BE2C (cell line): ENCODE data around the gene DTNB.

Experiments
- DNase-seq: peaks from one replicate; pipeline ENCODE4 v3.0.0-alpha.2; 2020
- H3K27me3 ChIP-seq: fragments of 250-450 bp; sonication (Bioruptor Pico); 2 replicates; pipeline ENCODE4 v1.5.1; 2020; ENCODE audit warnings: mild to moderate bottlenecking
- H3K36me3 ChIP-seq: fragments of 250-450 bp; sonication (Bioruptor Pico); 2 replicates; pipeline ENCODE4 v1.5.1; 2020; ENCODE audit warnings: mild to moderate bottlenecking
- H3K4me1 ChIP-seq: fragments of 250-450 bp; sonication (Bioruptor Pico); 2 replicates; pipeline ENCODE4 v1.5.1; 2020
- H3K4me3 ChIP-seq: 2 replicates; pipeline ENCODE4 v1.5.1; 2011; ENCODE audit warnings: low read depth, low read length
- H3K9me3 ChIP-seq: fragments of 250-450 bp; sonication (Bioruptor Pico); 2 replicates; pipeline ENCODE4 v1.5.1; 2020
- CTCF ChIP-seq: IDR thresholded peaks from 2 replicates; pipeline ENCODE4 v1.5.1; 2012; ENCODE audit warnings: mild to moderate bottlenecking, low read depth, low read length

DTNB gene

GRCh38 chr2:25430556-25430955, 242.8 kb downstream of the DTNB start:
- H3K4me1 ChIP-seq = no peaks in the 10 kb centered on the region
- H3K36me3 ChIP-seq = peaks cover 1% of the 10 kb centered on the region; the same call in 1 of the 2 replicates
- no peaks in the 10 kb centered on the region for H3K27me3 ChIP-seq
- H3K4me3 ChIP-seq = no peak overlapping the region
- no peaks in the 10 kb centered on the region for H3K9me3 ChIP-seq
- no peak for TF ChIP-seq CTCF
- no peak for DNase-seq

GRCh38 chr2:25426326-25426725, 247.1 kb downstream of the DTNB start:
- no peak for TF ChIP-seq CTCF
- Histone ChIP-seq H3K36me3 (no peaks in the 10 kb centered on the region), H3K4me1 (no peaks in the 10 kb centered on the region), H3K4me3 (no peak overlapping the region), H3K27me3 (no peaks in the 10 kb centered on the region), H3K9me3 (no peaks in the 10 kb centered on the region)
- no peak for DNase-seq

GRCh38 chr2:25424426-25425028, 248.8 kb downstream of the DTNB start:
- Histone ChIP-seq H3K4me1 (no peaks in the 10 kb centered on the region), H3K4me3 (no peak overlapping the region)

GRCh38 chr2:25421820-25422411, 251.5 kb downstream of the DTNB start:
- H3K9me3 ChIP-seq = no peaks in the 10 kb centered on the region
- H3K27me3 ChIP-seq = no peaks in the 10 kb centered on the region
- DNase-seq = no peak
- H3K36me3 ChIP-seq = no peaks in the 10 kb centered on the region
- TF ChIP-seq CTCF = no peak
- H3K4me3 ChIP-seq = no peak overlapping the region
- no peaks in the 10 kb centered on the region for H3K4me1 ChIP-seq

More at GRCh38 chr2:25424426-25425028, 248.8 kb downstream of the DTNB start:
- no peaks in the 10 kb centered on the region for H3K27me3 ChIP-seq
- H3K36me3 ChIP-seq = no peaks in the 10 kb centered on the region
- TF ChIP-seq CTCF = no peak
- no peak for DNase-seq
- no peaks in the 10 kb centered on the region for H3K9me3 ChIP-seq

- no peak overlapping the region for H3K4me3 ChIP-seq
- no peak for TF ChIP-seq CTCF
- no peaks in the 10 kb centered on the region for H3K36me3 ChIP-seq
- no peaks in the 10 kb centered on the region for H3K9me3 ChIP-seq
- no peaks in the 10 kb centered on the region for H3K4me1 ChIP-seq
- no peak for DNase-seq
- H3K27me3 ChIP-seq = no peaks in the 10 kb centered on the region
Measured at GRCh38 chr2:25421289-25421688, 252.1 kb downstream of the DTNB start.

GRCh38 chr2:25420820-25421237, 252.5 kb downstream of the DTNB start:
- Histone ChIP-seq H3K9me3 (no peaks in the 10 kb centered on the region), H3K36me3 (no peaks in the 10 kb centered on the region), H3K4me1 (no peaks in the 10 kb centered on the region), H3K27me3 (no peaks in the 10 kb centered on the region), H3K4me3 (no peak overlapping the region)
- no peak for TF ChIP-seq CTCF
- no peak for DNase-seq
